ENCODE results near the gene ATXN1.

The ATXN1 gene

DNA sequence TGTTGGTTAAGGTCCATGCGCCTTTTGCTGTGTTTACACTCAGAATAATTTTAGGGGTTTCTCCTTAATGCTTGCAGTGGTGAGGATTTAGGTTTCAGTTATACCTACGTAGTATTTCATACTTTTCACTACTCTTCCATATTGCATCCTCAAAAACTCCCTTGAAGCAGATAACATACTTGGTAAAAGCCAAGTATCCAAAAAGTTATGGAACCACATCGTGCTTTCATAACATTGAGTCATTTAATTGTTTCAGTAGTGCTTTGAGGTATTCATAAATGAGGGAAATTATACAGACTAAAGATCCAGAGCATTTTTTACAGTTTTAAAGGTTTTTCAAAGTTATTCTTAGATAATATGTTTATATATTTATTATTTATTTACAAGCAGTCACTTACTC is 4.0 kb upstream of the ATXN1 start:
- ChIA-PET CTCF (interaction anchor here (0.6 to 4.9 kb wide), 8 partner anchors 9 to 487 kb away, joined by 3 to 42 read pairs (median 15); no protein-coding TSS in a partner anchor), POLR2A (no interaction called here)
- TF ChIP-seq, protein P1, sequence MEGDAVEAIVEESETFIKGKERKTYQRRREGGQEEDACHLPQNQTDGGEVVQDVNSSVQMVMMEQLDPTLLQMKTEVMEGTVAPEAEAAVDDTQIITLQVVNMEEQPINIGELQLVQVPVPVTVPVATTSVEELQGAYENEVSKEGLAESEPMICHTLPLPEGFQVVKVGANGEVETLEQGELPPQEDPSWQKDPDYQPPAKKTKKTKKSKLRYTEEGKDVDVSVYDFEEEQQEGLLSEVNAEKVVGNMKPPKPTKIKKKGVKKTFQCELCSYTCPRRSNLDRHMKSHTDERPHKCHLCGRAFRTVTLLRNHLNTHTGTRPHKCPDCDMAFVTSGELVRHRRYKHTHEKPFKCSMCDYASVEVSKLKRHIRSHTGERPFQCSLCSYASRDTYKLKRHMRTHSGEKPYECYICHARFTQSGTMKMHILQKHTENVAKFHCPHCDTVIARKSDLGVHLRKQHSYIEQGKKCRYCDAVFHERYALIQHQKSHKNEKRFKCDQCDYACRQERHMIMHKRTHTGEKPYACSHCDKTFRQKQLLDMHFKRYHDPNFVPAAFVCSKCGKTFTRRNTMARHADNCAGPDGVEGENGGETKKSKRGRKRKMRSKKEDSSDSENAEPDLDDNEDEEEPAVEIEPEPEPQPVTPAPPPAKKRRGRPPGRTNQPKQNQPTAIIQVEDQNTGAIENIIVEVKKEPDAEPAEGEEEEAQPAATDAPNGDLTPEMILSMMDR (IDR thresholded peaks at IDR 0.05; ENCODE audit: control extremely low read depth, extremely low read depth, low read depth, missing control alignments), result no peak
- no peak for DNase-seq (ENCODE audit: extremely low spot score)

- DNase-seq (ENCODE audit: extremely low spot score), result no peak
- CTCF ChIA-PET, result interaction anchor here (0.6 to 4.9 kb wide), 30 partner anchors 10 to 487 kb away, joined by 3 to 42 read pairs (median 5); no protein-coding TSS in a partner anchor
- TF ChIP-seq, protein P1 (IDR thresholded peaks at IDR 0.05; ENCODE audit: control extremely low read depth, extremely low read depth, low read depth, missing control alignments), result peak; percentile 39
- POLR2A ChIA-PET, result no interaction called here
Measured at GRCh38 chr6:16764188-16764950, 3.1 kb upstream of the ATXN1 start.

GRCh38 chr6:16762550-16763477 is 1.6 kb upstream of the ATXN1 start:
- TF ChIP-seq, protein P1 (IDR thresholded peaks at IDR 0.05; ENCODE audit: control extremely low read depth, extremely low read depth, low read depth, missing control alignments), result peak; percentile 77

DNA sequence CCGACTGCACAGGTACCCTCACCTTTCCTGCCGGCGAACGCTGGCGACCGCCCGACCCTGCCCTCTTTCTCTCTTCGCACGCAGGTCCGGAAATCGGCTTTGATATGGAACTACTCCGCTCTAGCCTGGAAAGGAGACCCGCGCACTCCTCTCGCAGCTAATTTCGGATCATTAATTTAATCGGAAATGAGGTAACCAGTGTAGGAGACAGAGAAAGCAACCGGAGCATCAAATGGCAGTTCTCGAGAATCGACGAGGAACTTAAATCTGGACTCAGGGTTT is 949 bp upstream of the ATXN1 start:
- POLR2A ChIA-PET, result interaction anchor here (1.1 kb wide), 1 partner anchor 282 kb away, joined by 3 read pairs; no protein-coding TSS in a partner anchor
- peak; percentile 42 for DNase-seq (ENCODE audit: extremely low spot score)
- TF ChIP-seq, protein P1 (IDR thresholded peaks at IDR 0.05; ENCODE audit: control extremely low read depth, extremely low read depth, low read depth, missing control alignments), result no peak
- CTCF ChIA-PET, result interaction anchor here (0.7 to 4.9 kb wide), 27 partner anchors 9 to 476 kb away, joined by 3 to 42 read pairs (median 5); no protein-coding TSS in a partner anchor

More at GRCh38 chr6:16762550-16763477, 1.6 kb upstream of the ATXN1 start:
- ChIA-PET POLR2A (interaction anchor here (0.8 to 1.1 kb wide), 3 partner anchors 8 to 440 kb away, joined by 3 to 4 read pairs (median 4); no protein-coding TSS in a partner anchor), CTCF (interaction anchor here (0.6 to 4.9 kb wide), 70 partner anchors 8 to 477 kb away, joined by 3 to 42 read pairs (median 4); no protein-coding TSS in a partner anchor)
- peak; percentile 68 for DNase-seq (ENCODE audit: extremely low spot score)

DNA sequence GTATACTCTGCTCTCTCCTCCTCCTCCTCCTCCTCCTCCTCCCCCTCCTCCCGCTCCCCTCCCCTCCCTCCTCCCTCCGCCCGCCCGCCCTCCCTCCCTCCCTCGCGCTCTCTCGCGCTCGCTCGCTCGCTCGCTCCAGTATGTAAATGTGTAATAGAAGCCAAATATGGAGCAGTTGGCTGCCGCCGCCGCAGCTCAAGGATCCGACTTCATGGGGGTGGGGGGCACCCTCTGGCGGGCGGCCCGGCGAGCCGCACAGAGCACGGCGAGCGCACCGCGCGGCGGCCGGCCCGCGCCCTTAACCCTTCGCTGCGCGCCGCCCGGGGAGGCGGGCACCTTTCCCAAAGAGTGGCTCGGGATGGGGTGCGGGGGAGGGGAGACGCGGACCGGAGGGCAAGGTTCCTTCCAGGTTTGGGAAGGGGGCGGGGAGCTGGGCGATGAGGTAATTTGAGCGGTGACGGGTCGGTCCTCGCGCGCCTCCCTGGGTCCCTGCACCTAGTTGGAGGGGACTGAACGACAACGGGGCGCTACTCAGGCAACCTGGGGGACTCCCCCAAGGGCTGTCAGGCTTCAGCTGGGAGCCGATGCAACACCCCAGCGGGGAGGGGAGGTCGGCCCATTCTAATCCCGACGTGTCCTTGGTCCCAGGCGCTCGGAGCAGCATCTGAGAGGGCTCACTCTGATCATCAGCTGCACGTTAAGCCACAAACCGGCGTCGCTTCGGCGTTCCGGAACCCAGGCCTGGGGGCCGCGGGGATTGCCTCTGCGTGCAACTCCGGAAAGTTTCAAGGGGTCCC is 409 bp upstream of the ATXN1 start:
- peak; percentile 82 for DNase-seq (ENCODE audit: extremely low spot score)
- POLR2A ChIA-PET, result interaction anchor here (0.7 to 1.1 kb wide), 2 partner anchors 249 to 281 kb away, joined by 3 read pairs; no protein-coding TSS in a partner anchor
- TF ChIP-seq, protein P1 (IDR thresholded peaks at IDR 0.05; ENCODE audit: control extremely low read depth, extremely low read depth, low read depth, missing control alignments), result peak; percentile 43
- CTCF ChIA-PET, result interaction anchor here (0.7 to 4.9 kb wide), 31 partner anchors 9 to 476 kb away, joined by 3 to 42 read pairs (median 5); no protein-coding TSS in a partner anchor

Data from GM10248 (cell line).